GM23338 (cell line): Measurements from ENCODE around the gene NXN. TPM values are rescaled to one million over a fixed set of nuclear protein-coding genes. Genes with fewer than 3 reads are reported as not detected.

ENCODE experiments used
- ATAC-seq: fragments of 200-7000 bp; cut with Tn5 transposase; 3 replicates; pipeline ENCODE4 v1.9.1; 2020
- DNase-seq: peaks from one replicate; pipeline ENCODE4 v3.0.0-alpha.2; 2015; ENCODE audit warnings: low spot score
- H2AFZ ChIP-seq: fragments of 200-600 bp; sonication (generic); 2 replicates; pipeline ENCODE4 v1.8.0; 2016; ENCODE audit warnings: antibody characterized with exemption, mild to moderate bottlenecking, moderate library complexity
- H3F3A ChIP-seq: fragments of 200-600 bp; sonication (generic); replicated peaks from 2 replicates; pipeline ENCODE4 v1.8.0; 2017; ENCODE audit warnings: antibody characterized with exemption, mixed run types, low read depth
- H3K27ac ChIP-seq: fragments of 200-600 bp; sonication (generic); 2 replicates; pipeline ENCODE4 v1.6.1; 2016; ENCODE audit warnings: low read depth
- H3K27me3 ChIP-seq: fragments of 200-600 bp; sonication (generic); 2 replicates; pipeline ENCODE4 v1.8.0; 2016; ENCODE audit warnings: mild to moderate bottlenecking, mixed run types, moderate library complexity; ENCODE audit not compliant: insufficient read depth
- H3K36me3 ChIP-seq: fragments of 200-600 bp; sonication (generic); 2 replicates; pipeline ENCODE4 v1.8.0; 2016; ENCODE audit warnings: mild to moderate bottlenecking; ENCODE audit not compliant: insufficient read depth
- H3K4me1 ChIP-seq: fragments of 200-600 bp; sonication (generic); 2 replicates; pipeline ENCODE4 v1.8.0; 2016; ENCODE audit warnings: mild to moderate bottlenecking, moderate library complexity; ENCODE audit not compliant: insufficient read depth
- H3K4me2 ChIP-seq: fragments of 200-600 bp; sonication (generic); 2 replicates; pipeline ENCODE4 v1.7.1; 2017; ENCODE audit warnings: mixed run types
- H3K4me3 ChIP-seq: fragments of 200-600 bp; sonication (generic); 2 replicates; pipeline ENCODE4 v1.6.1; 2016; ENCODE audit warnings: mixed run types
- H3K79me2 ChIP-seq: fragments of 200-600 bp; sonication (generic); replicated peaks from 2 replicates; pipeline ENCODE4 v1.8.0; 2017; ENCODE audit warnings: mild to moderate bottlenecking; ENCODE audit not compliant: insufficient read depth
- H3K9me2 ChIP-seq: fragments of 200-600 bp; sonication (generic); 2 replicates; pipeline ENCODE4 v1.8.0; 2017; ENCODE audit not compliant: insufficient read depth
- H4K20me1 ChIP-seq: fragments of 200-600 bp; sonication (generic); replicated peaks from 2 replicates; pipeline ENCODE4 v1.8.0; 2017; ENCODE audit warnings: mild to moderate bottlenecking; ENCODE audit not compliant: insufficient read depth
- H3K27ac Mint-ChIP-seq: 2 replicates; pipeline ENCODE4 v1.8.0; 2020; ENCODE audit warnings: inconsistent platforms, mild to moderate bottlenecking, moderate library complexity, mixed read lengths
- H3K27me3 Mint-ChIP-seq: 3 replicates; pipeline ENCODE4 v1.8.0; 2022; ENCODE audit warnings: low read depth, mild to moderate bottlenecking, moderate library complexity, mixed read lengths, inconsistent platforms; ENCODE audit not compliant: insufficient read depth, poor library complexity
- H3K36me3 Mint-ChIP-seq: 3 replicates; pipeline ENCODE4 v1.8.0; 2021; ENCODE audit warnings: low read depth, mild to moderate bottlenecking, inconsistent platforms, moderate library complexity, mixed read lengths
- H3K4me1 Mint-ChIP-seq: 3 replicates; pipeline ENCODE4 v1.8.0; 2020; ENCODE audit warnings: mild to moderate bottlenecking, inconsistent platforms, mixed read lengths
- H3K4me3 Mint-ChIP-seq: 3 replicates; pipeline ENCODE4 v1.8.0; 2021; ENCODE audit warnings: moderate library complexity, mild to moderate bottlenecking, inconsistent platforms, mixed read lengths
- H3K9me3 Mint-ChIP-seq: 3 replicates; pipeline ENCODE4 v1.8.0; 2020; ENCODE audit warnings: moderate library complexity, mild to moderate bottlenecking, inconsistent platforms, mixed read lengths
- CREB1 ChIP-seq: fragments of 250-450 bp; sonication (Bioruptor Pico); IDR thresholded peaks from 2 replicates; pipeline ENCODE4 v1.5.0; 2020; ENCODE audit warnings: low read depth, mild to moderate bottlenecking, moderate library complexity
- STAT1 ChIP-seq: IDR thresholded peaks from one replicate; pipeline ENCODE4 v1.6.1; 2016; ENCODE audit warnings: antibody characterized with exemption; ENCODE audit not compliant: unreplicated experiment
- ZNF331 ChIP-seq: fragments of 250-450 bp; sonication (Bioruptor Pico); IDR thresholded peaks from 2 replicates; pipeline ENCODE4 v1.5.0; 2020; ENCODE audit warnings: low read depth, mild to moderate bottlenecking, moderate library complexity
- polyA plus RNA-seq: library from polyadenylated mRNA; unstranded; fragments of >200 nt; fragmentation: Nextera tagmentation; extraction: Ambion mirVana; gene quantifications from 2 replicates; pipeline ENCODE4 v1.2.1, GENCODE V29; 2016
- total RNA-seq: library from RNA; depleted of rRNA; stranded (reverse); fragments of >200 nt; shearing (Covaris generic); gene quantifications from 2 replicates; pipeline ENCODE4 v1.2.3, GENCODE V29; 2014
- TF ChIP-seq, protein P1 (sequence below): fragments of 250-450 bp; sonication (Bioruptor Pico); IDR thresholded peaks from 2 replicates; pipeline ENCODE4 v1.5.0; 2020; ENCODE audit warnings: mild to moderate bottlenecking, moderate library complexity
- TF ChIP-seq, protein P2 (sequence below): IDR thresholded peaks from 2 replicates; pipeline ENCODE4 v1.6.1; 2016; ENCODE audit warnings: antibody characterized with exemption
- TF ChIP-seq, protein P3 (sequence below): IDR thresholded peaks from one replicate; pipeline ENCODE4 v1.6.1; 2018; ENCODE audit warnings: antibody characterized with exemption; ENCODE audit not compliant: unreplicated experiment

Gene NXN
- total and polyA plus RNA-seq, 2 experiments from 2014 or later, result 31.8 to 105 TPM

DNA sequence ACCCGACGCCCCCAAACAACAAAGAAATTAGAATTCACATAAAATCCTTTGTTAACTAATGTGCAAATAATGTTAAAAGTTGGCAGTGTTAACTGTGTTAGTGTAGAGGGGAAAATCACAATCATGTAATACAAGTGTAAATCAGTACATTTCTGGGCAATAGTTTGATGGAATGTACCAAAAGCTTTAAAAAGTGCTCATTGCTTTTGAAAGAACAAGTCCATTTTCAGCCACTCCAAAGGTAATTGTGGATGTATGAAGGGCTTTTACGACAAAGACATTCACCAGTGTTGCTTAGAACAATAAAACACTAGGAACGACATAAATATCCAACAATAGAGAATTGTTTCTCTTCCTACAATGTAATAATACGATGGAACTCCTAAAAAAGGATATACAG, 206.6 kb downstream of the NXN start (continued):
- TF ChIP-seq, protein P1, sequence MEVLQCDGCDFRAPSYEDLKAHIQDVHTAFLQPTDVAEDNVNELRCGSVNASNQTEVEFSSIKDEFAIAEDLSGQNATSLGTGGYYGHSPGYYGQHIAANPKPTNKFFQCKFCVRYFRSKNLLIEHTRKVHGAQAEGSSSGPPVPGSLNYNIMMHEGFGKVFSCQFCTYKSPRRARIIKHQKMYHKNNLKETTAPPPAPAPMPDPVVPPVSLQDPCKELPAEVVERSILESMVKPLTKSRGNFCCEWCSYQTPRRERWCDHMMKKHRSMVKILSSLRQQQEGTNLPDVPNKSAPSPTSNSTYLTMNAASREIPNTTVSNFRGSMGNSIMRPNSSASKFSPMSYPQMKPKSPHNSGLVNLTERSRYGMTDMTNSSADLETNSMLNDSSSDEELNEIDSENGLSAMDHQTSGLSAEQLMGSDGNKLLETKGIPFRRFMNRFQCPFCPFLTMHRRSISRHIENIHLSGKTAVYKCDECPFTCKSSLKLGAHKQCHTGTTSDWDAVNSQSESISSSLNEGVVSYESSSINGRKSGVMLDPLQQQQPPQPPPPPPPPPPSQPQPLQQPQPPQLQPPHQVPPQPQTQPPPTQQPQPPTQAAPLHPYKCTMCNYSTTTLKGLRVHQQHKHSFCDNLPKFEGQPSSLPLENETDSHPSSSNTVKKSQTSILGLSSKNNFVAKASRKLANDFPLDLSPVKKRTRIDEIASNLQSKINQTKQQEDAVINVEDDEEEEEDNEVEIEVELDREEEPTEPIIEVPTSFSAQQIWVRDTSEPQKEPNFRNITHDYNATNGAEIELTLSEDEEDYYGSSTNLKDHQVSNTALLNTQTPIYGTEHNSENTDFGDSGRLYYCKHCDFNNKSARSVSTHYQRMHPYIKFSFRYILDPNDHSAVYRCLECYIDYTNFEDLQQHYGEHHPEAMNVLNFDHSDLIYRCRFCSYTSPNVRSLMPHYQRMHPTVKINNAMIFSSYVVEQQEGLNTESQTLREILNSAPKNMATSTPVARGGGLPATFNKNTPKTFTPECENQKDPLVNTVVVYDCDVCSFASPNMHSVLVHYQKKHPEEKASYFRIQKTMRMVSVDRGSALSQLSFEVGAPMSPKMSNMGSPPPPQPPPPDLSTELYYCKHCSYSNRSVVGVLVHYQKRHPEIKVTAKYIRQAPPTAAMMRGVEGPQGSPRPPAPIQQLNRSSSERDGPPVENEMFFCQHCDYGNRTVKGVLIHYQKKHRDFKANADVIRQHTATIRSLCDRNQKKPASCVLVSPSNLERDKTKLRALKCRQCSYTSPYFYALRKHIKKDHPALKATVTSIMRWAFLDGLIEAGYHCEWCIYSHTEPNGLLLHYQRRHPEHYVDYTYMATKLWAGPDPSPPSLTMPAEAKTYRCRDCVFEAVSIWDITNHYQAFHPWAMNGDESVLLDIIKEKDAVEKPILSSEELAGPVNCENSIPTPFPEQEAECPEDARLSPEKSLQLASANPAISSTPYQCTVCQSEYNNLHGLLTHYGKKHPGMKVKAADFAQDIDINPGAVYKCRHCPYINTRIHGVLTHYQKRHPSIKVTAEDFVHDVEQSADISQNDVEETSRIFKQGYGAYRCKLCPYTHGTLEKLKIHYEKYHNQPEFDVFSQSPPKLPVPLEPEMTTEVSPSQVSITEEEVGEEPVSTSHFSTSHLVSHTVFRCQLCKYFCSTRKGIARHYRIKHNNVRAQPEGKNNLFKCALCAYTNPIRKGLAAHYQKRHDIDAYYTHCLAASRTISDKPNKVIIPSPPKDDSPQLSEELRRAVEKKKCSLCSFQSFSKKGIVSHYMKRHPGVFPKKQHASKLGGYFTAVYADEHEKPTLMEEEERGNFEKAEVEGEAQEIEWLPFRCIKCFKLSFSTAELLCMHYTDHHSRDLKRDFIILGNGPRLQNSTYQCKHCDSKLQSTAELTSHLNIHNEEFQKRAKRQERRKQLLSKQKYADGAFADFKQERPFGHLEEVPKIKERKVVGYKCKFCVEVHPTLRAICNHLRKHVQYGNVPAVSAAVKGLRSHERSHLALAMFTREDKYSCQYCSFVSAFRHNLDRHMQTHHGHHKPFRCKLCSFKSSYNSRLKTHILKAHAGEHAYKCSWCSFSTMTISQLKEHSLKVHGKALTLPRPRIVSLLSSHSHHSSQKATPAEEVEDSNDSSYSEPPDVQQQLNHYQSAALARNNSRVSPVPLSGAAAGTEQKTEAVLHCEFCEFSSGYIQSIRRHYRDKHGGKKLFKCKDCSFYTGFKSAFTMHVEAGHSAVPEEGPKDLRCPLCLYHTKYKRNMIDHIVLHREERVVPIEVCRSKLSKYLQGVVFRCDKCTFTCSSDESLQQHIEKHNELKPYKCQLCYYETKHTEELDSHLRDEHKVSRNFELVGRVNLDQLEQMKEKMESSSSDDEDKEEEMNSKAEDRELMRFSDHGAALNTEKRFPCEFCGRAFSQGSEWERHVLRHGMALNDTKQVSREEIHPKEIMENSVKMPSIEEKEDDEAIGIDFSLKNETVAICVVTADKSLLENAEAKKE, result no peak
- no peak for TF ChIP-seq CREB1 (CRISPR knock-in tag)

DNA sequence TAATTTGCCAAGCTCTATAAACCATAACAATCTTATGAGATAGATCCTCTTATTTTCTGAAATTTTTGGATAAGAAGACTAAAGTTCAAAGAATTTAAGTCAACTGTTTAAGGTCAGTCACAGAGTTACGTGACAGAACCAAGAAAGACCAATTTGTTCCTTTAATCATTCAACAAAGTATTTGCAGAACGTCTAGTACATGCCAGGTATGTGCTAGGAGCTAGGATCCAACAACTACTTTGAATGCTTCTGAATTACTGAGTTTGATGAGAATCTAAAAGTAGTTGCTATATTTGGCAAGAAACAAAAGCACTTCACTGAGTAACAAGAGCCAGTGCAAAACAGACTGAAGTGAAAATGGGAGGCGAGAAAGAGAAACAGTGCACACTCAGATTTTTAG, 212.5 kb downstream of the NXN start:
- no peak overlapping the region for H3K4me2 ChIP-seq
- Mint-ChIP-seq H3K4me3 (no peak overlapping the region), H3K27me3 (peaks cover 13% of the 10 kb centered on the region), H3K4me1 (no peaks in the 10 kb centered on the region), H3K9me3 (no peaks in the 10 kb centered on the region), H3K27ac (no peak overlapping the region), H3K36me3 (peaks cover 72% of the 10 kb centered on the region)
- H3K9me2 ChIP-seq, result no peaks in the 10 kb centered on the region
- TF ChIP-seq, protein P2, sequence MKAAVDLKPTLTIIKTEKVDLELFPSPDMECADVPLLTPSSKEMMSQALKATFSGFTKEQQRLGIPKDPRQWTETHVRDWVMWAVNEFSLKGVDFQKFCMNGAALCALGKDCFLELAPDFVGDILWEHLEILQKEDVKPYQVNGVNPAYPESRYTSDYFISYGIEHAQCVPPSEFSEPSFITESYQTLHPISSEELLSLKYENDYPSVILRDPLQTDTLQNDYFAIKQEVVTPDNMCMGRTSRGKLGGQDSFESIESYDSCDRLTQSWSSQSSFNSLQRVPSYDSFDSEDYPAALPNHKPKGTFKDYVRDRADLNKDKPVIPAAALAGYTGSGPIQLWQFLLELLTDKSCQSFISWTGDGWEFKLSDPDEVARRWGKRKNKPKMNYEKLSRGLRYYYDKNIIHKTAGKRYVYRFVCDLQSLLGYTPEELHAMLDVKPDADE, result no peak
- no peaks in the 10 kb centered on the region for H3K4me1 ChIP-seq
- H3K27ac ChIP-seq, result no peak overlapping the region
- no peaks in the 10 kb centered on the region for H3K27me3 ChIP-seq
- no peak overlapping the region for H3K4me3 ChIP-seq
- H3K36me3 ChIP-seq, result peaks cover 29% of the 10 kb centered on the region
- no peaks in the 10 kb centered on the region for H3K79me2 ChIP-seq
- no peaks in the 10 kb centered on the region for H3F3A ChIP-seq
- no peak overlapping the region for H2AFZ ChIP-seq
- H4K20me1 ChIP-seq, result peaks cover 2% of the 10 kb centered on the region
- DNase-seq (no peak), ATAC-seq (no peak)

DNA sequence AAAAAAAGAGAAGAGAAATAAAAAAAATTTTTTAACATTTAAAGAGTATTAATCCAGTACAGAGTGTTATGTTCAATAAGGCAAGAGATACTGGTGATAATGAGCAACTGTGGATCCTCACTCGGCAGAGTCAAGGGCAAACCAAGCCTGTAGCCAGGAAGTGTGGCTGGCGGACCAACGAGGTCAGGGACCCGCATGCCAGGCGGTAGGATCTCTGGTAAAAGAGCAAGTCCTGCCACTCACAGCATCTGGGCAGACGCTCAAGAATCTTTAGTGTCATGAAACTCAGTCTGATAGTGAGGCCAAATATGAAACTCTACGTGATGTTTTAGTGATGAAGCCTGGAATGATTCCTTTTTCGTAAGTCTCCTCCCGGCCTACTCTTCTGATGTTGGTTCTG, 219.2 kb downstream of the NXN start:
- ATAC-seq (no peak), DNase-seq (no peak)
- no peaks in the 10 kb centered on the region for H3K4me1 ChIP-seq
- H4K20me1 ChIP-seq, result no peaks in the 10 kb centered on the region
- H3K4me3 ChIP-seq, result no peak overlapping the region
- no peaks in the 10 kb centered on the region for H3K79me2 ChIP-seq
- Mint-ChIP-seq H3K27ac (no peak overlapping the region), H3K27me3 (peaks cover 9% of the 10 kb centered on the region), H3K9me3 (no peaks in the 10 kb centered on the region; the same call in 2 of the 3 replicates), H3K4me3 (no peak overlapping the region), H3K4me1 (peaks cover 12% of the 10 kb centered on the region), H3K36me3 (peaks cover 77% of the 10 kb centered on the region)
- no peaks in the 10 kb centered on the region for H3K9me2 ChIP-seq
- H3F3A ChIP-seq, result no peaks in the 10 kb centered on the region
- H3K27ac ChIP-seq, result no peak overlapping the region
- no peak overlapping the region for H3K4me2 ChIP-seq
- H3K27me3 ChIP-seq, result no peaks in the 10 kb centered on the region
- no peak overlapping the region for H2AFZ ChIP-seq
- H3K36me3 ChIP-seq, result peaks cover 25% of the 10 kb centered on the region
- TF ChIP-seq, protein P3, sequence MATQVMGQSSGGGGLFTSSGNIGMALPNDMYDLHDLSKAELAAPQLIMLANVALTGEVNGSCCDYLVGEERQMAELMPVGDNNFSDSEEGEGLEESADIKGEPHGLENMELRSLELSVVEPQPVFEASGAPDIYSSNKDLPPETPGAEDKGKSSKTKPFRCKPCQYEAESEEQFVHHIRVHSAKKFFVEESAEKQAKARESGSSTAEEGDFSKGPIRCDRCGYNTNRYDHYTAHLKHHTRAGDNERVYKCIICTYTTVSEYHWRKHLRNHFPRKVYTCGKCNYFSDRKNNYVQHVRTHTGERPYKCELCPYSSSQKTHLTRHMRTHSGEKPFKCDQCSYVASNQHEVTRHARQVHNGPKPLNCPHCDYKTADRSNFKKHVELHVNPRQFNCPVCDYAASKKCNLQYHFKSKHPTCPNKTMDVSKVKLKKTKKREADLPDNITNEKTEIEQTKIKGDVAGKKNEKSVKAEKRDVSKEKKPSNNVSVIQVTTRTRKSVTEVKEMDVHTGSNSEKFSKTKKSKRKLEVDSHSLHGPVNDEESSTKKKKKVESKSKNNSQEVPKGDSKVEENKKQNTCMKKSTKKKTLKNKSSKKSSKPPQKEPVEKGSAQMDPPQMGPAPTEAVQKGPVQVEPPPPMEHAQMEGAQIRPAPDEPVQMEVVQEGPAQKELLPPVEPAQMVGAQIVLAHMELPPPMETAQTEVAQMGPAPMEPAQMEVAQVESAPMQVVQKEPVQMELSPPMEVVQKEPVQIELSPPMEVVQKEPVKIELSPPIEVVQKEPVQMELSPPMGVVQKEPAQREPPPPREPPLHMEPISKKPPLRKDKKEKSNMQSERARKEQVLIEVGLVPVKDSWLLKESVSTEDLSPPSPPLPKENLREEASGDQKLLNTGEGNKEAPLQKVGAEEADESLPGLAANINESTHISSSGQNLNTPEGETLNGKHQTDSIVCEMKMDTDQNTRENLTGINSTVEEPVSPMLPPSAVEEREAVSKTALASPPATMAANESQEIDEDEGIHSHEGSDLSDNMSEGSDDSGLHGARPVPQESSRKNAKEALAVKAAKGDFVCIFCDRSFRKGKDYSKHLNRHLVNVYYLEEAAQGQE, result no peak
- TF ChIP-seq STAT1 (no peak), ZNF331 (CRISPR knock-in tag) (no peak)
- TF ChIP-seq, protein P2, result no peak
